Measurements from ENCODE around the gene EPAS1.

- TF ChIP-seq ZNF274 (IDR thresholded peaks at IDR 0.05; ENCODE audit: low read depth, low read length) (no peak), SUZ12 (IDR thresholded peaks at IDR 0.05; ENCODE audit: extremely low read depth, insufficient read depth, insufficient read length) (no peak), YY1 (IDR thresholded peaks at IDR 0.05; ENCODE audit: insufficient read depth, insufficient read length) (no peak)
These were observed at the start of gene EPAS1 for GRCh38 chr2:46296840-46297545.
